GM19043 (cell line): ENCODE measurements around the gene TMEM88.

ENCODE experiments used
- ATAC-seq: cut with Tn5 transposase; IDR thresholded peaks from one replicate; pipeline ENCODE4 v1.9.1; 2021; ENCODE audit warnings: low read depth; ENCODE audit not compliant: unreplicated experiment

Gene TMEM88

DNA sequence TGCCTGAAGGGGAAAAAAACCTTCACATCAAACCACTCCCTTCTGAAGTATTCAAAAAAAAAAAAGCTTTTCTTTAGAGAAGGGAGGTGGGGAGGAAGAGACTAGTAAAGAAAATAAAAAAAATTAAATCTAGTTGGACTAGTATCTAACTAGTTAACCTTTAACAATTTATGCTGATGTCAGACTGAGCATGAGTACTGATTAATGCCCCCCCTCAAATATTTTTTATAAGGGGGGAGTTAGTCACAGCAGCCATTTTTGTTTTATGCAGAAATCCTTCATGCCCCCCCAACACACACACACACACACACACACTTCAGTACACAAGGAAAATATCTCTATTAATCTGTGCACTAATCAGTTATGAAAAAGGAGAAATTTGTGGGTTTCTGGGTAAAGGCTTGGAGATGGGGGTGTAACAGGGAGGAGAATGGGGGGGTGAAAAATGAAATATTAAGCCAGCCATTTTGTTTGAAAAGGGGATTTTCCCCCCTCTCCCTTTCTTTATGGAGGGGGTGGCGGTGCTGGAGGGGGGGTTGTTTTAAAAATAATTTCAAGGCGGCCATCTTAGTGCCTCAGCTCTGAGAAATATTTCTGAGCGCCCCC lies 29.0 kb downstream of the TMEM88 start:
- ATAC-seq: no peak

DNA sequence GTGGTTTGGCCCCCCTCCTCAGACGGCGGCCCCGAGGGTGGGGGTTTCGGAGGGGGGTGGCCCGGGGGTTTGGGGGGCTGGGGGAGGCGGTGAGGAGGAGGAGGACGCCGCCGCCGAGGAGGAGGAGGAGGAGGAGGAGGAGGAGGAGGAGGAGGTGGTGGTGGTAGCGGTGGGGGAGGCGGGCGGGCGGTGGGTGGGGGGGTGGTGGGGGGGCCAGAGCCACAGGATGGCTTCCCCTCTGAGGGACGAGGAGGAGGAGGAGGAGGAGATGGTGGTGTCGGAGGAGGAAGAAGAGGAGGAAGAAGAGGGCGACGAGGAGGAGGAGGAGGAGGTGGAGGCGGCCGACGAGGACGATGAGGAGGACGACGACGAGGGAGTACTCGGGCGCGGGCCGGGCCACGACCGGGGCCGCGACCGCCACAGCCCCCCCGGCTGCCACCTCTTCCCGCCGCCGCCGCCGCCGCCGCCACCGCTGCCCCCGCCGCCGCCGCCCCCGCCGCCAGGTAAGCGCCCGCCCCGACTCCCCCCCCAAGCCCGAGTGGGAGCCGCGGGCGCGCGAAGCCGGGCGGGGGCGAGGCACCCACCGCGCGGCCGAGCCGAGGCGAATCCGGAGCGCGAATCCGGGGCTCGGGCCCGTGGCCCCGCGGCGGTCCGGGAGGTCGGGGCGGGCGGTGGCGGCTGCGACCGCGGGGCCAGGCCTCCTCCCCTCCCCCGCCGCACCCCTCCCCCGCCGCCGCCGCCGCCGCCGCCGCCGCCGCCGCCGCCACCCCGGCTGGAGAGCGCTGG lies 29.9 kb downstream of the TMEM88 start:
- no peak for ATAC-seq

DNA sequence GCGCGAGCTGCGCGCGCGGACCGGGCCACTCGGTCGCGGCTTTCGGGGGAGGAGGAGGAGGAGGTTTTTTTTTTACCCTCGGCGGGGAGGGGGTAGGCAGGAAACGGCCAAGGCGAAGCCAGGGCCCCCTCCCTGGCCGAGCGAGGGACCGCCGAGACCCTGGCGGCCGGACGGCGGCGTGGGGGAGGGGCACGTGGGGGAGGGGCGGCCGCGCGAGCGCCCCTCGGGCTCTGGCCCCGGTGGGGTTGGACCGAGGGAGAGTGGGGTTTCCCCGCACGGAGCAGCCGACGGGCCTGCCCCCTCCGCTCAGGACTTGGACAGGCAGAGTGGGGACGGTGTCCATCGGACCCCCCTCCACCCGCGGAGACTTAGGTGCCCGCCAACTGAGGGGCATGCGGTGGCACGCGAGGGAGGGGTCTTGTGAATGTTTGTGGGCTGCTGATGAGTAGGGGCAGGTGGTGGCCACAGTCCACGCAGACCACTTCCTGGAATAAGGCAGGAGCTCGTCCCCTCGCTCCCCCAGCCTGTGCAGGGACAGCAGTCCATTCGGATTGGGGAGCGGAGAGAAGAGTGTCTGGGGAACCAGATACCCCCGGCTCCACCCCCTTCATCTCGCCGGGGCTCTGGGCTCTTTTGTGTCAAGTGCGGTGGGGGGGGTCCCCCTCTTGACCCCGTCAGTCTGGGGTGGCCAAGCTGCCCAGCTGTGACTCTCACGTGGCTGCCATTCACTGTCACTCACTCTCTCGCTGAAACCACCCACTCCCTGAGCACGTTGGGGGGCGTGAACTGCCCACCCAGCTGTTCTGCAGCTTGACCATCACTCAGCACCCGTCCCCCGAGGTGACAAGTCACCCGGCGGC lies 30.7 kb downstream of the TMEM88 start:
- ATAC-seq: no peak

DNA sequence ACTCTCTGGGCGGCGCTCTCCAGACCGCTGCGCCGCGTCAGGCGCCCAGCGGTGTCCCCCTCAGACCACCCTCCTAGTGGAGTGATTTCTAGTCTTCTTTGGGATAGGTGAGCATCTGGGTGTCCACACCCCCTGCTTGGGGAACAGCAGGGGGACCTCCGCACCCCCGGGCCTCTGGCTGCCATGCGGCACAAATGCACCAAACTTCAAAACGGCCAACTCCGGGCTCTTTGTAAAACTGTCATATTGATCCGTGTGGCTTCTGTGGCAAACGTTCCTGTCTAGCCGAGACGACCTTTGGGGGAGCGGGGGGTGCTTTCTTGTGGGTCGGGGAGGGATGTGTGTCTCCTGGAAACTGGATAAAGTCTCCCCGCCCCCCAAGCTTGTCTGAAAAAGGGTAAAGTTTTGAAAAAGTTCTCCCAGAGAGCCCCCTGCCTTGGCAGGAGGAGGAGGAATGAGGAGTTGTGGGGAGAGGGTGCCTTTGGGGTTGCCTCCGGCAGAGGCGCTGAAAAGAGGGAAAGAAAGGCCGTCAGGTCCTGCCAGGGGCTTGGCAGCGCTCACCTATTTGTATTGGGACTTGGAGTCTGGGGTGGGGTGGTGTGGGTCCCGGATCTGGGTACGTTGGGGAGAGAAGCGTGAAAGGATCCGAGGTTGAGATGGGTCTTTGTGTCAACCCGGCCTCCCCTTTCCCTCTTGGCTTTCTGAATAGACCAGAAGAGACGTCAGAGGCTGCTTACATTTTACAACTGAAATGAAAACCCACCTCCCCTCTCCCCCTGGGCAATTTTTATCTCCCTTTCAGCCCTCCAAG lies 31.6 kb downstream of the TMEM88 start:
- no peak for ATAC-seq

DNA sequence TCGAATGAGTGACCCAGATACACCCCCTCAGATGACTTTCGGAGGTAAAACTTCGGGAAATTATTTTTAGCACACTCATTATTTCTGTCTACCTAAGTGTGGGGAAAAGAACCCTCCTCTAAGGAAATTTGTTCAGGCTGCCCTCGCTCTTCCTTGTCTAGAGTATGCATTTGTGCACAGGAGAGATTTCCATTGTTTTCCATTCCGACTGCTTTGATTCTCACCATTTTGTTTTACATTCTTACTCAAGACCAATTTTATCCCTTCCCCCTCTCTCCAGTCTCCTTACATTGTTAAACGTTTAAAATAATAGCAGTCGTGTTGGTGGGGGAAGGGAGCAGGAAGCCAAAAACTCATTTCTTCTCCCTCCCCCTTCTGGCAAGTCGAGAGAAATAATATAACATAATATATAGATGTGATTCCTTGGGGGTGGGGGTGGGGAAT lies 32.2 kb downstream of the TMEM88 start:
- no peak for ATAC-seq

DNA sequence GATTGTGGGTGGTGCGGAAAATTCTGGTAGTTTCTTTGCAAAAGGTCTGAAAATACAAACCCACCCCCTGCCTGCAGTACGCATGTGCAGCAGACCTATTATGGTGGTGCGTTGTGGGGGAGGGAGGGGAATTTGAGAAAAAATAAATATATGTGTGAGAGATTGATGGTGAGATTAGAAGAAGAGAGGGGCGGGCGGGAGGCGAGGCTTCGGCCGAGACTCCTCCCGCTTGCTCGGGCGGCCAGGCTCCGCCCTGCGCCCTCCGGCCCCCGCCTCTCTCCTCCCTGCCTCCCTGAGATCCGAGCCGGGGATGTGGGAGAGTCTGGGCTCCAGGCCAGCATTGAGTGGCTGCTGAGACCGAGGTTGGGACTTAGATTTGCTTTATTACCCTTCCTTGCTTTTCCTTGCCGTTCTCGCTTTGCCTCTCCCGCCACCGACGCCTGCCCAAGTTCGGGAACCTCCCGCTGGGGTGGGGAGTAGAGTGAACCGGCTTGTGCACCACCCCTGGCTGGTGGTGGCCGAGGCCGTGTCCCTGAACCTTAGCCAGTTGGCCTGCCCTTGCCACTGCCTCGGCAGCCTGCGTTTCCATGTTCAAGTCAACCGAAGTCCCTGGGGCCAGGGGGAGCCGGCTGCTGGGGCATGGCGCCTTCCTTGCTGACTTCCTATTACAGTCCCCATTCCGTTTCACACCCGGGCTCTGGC lies 32.8 kb downstream of the TMEM88 start:
- ATAC-seq: no peak

DNA sequence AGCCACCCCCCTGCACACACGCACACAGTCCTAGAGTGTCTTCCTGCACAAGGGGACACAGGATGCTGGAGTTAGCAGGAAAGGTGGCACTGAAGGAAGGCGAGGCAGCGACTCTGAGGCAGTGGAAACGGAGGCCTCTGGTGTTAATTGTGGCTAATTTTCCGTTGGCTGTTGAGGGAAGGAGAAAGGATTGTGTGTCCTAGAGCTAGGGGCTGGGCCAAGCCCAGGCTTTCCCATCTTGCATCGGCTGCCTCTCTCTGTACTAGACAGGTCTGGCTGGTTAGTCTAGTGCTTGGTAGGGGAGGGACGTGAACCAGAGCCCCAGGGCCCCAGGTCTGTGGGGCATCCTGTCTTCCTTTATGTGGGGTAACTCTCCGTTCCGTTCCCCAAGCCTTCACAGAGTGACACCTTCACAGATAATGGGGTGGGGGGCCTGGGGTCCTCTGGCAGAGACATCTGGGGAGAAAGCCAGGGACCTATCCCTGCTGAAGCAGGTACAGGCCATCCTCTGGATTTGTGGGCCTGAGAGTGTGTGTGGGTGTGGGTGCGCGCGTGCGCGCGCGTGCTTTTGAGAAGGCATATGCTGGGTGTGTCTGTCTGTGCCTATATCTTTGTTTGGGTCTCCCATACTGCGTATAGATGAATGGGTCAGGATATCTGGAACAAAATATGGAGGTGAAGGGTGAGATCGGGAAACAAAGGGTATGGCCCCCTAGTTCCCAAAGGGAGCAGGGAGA lies 33.5 kb downstream of the TMEM88 start, which contains the start of gene CHD3:
Gene CHD3, plus strand, starts transcription at position 606 of the 737 bp plus-strand sequence. CDS start 212 bp downstream, outside the sequence.
- no peak for ATAC-seq

DNA sequence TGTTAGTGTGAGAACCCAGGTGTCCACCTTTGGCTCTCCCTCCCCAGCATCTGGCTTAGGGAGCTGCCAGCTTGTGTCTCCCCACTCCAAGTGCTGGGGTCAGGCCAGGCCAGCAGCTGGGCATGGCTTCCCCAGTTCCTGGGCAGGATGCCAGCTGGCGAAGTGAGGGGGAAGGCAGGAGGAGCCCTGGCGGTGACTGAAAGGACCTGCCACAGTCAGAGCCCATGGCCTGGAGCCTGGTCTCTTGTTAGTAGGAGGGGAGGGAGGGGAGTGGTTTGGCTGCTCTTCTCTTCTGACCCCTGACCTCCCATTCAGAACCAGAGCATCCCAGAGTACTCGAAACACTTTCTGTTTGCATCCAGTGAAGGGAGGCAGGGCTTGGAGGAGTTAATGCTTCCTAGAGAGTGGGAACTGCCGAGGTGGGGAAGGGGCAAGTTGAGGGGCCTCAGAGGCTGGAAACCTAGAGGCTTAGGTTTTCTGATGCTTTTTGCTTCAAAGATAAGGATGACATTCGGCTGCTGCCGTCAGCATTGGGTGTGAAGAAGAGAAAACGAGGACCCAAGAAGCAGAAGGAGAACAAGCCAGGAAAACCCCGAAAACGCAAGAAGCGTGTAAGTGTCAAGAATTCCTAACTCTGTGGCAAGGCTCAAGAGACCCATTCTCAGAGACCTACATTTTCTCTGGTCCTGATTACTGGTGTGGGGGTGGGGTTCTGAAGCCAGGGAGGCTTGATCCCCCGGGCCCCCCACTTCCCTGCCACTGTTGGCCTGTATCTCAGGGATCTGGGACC lies 34.5 kb downstream of the TMEM88 start:
- no peak for ATAC-seq

DNA sequence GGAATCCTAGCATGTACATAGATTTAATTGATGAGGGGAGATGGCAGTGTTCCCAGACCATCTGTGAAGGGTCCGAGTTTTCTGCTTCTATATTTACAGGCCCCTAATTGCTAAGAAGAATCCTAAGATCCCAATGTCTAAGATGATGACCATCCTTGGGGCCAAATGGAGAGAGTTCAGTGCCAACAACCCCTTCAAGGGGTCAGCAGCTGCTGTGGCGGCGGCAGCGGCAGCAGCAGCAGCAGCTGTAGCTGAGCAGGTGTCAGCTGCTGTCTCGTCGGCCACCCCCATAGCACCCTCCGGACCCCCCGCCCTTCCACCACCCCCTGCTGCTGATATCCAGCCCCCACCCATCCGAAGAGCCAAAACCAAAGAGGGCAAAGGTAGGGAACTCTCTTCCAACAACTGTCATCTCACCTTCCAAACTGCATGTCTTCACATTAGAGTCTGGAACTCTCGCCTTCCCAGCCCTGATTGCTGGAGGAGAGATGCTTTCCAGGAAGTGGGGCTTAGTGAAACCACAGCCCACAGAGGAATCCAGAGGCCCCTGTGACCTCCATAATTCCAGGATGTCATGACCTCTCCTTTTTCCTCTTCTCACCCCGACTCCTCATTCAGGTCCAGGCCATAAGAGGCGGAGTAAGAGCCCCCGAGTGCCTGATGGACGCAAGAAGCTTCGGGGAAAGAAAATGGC lies 38.5 kb downstream of the TMEM88 start:
- no peak for ATAC-seq

DNA sequence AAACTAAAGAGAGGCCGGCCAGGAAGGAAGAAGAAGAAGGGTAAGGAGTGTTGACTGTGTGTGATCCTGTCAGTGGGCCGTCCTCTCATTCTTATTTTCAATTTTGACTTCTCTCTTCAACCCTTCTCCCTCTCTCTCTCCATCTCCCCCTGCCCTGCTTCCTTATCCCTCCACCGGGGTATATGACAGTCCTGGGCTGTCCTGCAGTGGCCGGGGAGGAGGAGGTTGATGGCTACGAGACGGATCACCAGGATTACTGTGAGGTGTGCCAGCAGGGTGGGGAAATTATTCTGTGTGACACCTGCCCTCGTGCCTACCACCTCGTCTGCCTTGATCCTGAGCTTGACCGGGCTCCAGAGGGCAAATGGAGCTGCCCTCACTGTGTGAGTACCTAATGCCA lies 39.4 kb downstream of the TMEM88 start:
- ATAC-seq: no peak

DNA sequence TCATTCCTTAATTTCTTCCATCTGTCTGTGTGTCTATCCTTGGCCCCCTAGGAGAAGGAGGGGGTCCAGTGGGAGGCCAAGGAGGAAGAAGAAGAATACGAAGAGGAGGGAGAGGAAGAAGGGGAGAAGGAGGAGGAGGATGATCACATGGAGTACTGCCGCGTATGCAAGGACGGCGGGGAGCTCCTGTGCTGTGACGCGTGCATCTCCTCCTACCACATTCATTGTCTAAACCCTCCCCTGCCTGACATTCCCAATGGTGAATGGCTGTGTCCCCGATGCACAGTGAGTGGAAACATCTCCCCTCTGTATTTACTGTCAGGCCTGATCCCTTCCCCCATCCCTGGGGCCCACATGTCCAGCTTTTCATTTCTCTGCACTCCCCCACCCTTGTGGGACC lies 40.0 kb downstream of the TMEM88 start:
- no peak for ATAC-seq

DNA sequence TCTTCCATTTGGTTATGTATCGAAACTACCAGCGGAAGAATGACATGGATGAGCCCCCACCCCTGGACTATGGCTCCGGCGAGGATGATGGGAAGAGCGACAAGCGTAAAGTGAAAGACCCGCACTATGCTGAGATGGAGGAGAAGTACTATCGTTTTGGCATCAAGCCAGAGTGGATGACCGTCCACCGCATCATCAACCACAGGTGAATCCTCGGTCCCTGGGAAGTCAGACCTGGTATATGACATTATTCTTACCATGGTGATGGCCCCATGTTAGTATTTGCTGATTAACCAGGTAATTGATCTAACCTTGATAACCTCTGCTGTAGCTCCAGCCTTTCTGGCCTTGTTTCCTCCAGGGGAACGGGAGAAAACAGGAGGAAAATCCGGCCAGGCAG lies 42.2 kb downstream of the TMEM88 start:
- no peak for ATAC-seq

DNA sequence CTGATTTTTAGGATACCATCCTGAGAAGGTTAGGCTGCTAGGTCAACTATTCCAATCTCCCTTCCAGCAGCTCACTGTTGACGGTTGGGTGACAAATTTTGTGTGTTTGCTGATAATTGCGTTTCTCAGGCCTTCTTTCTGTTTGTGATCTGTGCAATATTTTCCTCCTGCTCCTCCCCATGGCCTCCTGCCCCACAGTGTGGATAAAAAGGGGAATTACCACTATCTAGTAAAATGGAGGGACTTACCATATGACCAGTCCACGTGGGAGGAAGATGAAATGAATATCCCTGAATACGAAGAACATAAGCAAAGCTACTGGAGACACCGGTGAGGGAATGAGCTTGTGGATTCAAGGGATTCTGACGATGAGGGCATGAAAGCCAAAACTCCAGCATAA lies 42.9 kb downstream of the TMEM88 start:
- no peak for ATAC-seq

DNA sequence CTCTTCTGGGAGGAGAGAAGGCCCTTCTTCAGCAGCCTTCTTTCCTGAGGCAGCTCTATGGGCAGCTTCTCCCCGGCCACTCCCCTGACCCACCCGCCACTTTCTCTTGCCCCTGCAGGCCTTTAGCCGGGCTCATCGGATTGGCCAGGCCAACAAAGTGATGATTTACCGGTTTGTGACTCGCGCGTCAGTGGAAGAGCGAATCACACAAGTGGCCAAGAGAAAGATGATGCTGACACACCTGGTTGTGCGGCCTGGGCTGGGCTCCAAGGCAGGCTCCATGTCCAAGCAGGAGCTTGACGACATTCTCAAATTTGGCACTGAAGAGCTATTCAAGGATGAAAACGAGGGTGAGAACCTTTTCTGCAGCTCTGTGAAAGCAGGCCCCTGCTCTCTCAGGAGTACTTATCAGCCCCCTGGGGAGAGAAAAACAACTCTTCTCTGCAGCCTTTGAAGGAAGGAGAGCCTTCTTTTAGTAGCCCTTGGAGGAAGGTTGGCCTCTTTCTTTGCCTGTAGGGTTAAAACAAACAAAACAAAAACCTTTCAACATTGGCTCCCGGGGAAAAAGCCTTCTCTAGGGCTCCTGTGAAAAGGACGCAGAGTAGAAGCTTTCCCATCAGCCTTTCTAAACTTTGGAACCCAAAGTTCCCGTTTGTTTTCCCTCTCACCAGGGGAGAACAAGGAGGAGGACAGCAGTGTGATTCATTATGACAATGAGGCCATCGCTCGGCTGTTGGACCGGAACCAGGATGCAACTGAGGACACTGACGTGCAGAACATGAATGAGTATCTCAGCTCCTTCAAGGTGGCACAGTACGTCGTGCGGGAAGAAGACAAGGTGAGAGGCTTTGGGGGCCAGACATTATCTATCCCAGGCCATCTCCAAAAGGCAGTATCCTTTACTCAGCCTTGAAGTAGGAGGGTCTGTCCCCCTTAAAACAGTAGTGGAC lies 48.6 kb downstream of the TMEM88 start:
- no peak for ATAC-seq
